SK-N-SH treated with all-trans-retinoic acid at 6 μM for 48 hours (cell line): ENCODE results near the gene FNDC3B.

Source experiments
- ATAC-seq: fragments of 200-7000 bp; cut with Tn5 transposase; 3 replicates; pipeline ENCODE4 v1.9.1; 2020; ENCODE audit warnings: mild to moderate bottlenecking, moderate library complexity
- ARNTL ChIP-seq: fragments of 450-650 bp; formaldehyde crosslinking; IDR thresholded peaks from 2 replicates; pipeline ENCODE4 v1.5.0; 2020; ENCODE audit warnings: low read depth, mild to moderate bottlenecking, moderate library complexity, borderline replicate concordance
- BACH2 ChIP-seq: fragments of 250-450 bp; sonication (Bioruptor Pico); IDR thresholded peaks from 2 replicates; pipeline ENCODE4 v1.9.0; 2021; ENCODE audit warnings: mild to moderate bottlenecking, borderline replicate concordance
- CREB5 ChIP-seq: fragments of 250-450 bp; sonication (Bioruptor Pico); IDR thresholded peaks from 2 replicates; pipeline ENCODE4 v1.5.1; 2020; ENCODE audit warnings: low read depth, mild to moderate bottlenecking, moderate library complexity
- ESRRG ChIP-seq: fragments of 250-450 bp; sonication (Bioruptor Pico); IDR thresholded peaks from 2 replicates; pipeline ENCODE4 v1.6.1; 2021; ENCODE audit warnings: mild to moderate bottlenecking
- PATZ1 ChIP-seq: fragments of 250-450 bp; sonication (Bioruptor Pico); IDR thresholded peaks from 2 replicates; pipeline ENCODE4 v1.8.0; 2020; ENCODE audit warnings: mild to moderate bottlenecking, moderate library complexity, borderline replicate concordance
- POU6F1 ChIP-seq: fragments of 250-450 bp; sonication (Bioruptor Pico); IDR thresholded peaks from 2 replicates; pipeline ENCODE4 v1.8.0; 2021; ENCODE audit warnings: low read depth, mild to moderate bottlenecking, moderate library complexity, borderline replicate concordance
- PPARA ChIP-seq: fragments of 250-450 bp; sonication (Bioruptor Pico); IDR thresholded peaks from 2 replicates; pipeline ENCODE4 v1.5.0; 2020; ENCODE audit warnings: mild to moderate bottlenecking, borderline replicate concordance
- RARB ChIP-seq: fragments of 250-450 bp; sonication (Bioruptor Pico); IDR thresholded peaks from 2 replicates; pipeline ENCODE4 v1.8.0; 2021; ENCODE audit warnings: mild to moderate bottlenecking, moderate library complexity
- SNAI2 ChIP-seq: fragments of 250-450 bp; sonication (Bioruptor Pico); IDR thresholded peaks from 2 replicates; pipeline ENCODE4 v1.5.0; 2020; ENCODE audit warnings: mild to moderate bottlenecking, moderate library complexity
- TCF4 ChIP-seq: fragments of 250-450 bp; sonication (Bioruptor Pico); IDR thresholded peaks from 2 replicates; pipeline ENCODE4 v1.8.0; 2021; ENCODE audit warnings: mild to moderate bottlenecking, moderate library complexity, borderline replicate concordance
- TOX ChIP-seq: fragments of 250-450 bp; sonication (Bioruptor Pico); IDR thresholded peaks from 2 replicates; pipeline ENCODE4 v1.8.0; 2021; ENCODE audit warnings: mild to moderate bottlenecking, moderate library complexity, borderline replicate concordance
- ZC3H10 ChIP-seq: fragments of 250-450 bp; sonication (Bioruptor Pico); IDR thresholded peaks from 2 replicates; pipeline ENCODE4 v1.5.1; 2021; ENCODE audit warnings: mild to moderate bottlenecking, moderate library complexity
- ZFP3 ChIP-seq: fragments of 250-450 bp; sonication (Bioruptor Pico); IDR thresholded peaks from 2 replicates; pipeline ENCODE4 v1.5.0; 2020; ENCODE audit warnings: mild to moderate bottlenecking, moderate library complexity
- ZFP30 ChIP-seq: fragments of 450-650 bp; formaldehyde crosslinking; IDR thresholded peaks from 2 replicates; pipeline ENCODE4 v1.5.0; 2022; ENCODE audit warnings: mild to moderate bottlenecking, moderate library complexity
- ZNF565 ChIP-seq: fragments of 450-650 bp; formaldehyde crosslinking; conservative IDR thresholded peaks from 2 replicates; pipeline ENCODE4 v1.5.0; 2020; ENCODE audit warnings: low read depth, mild to moderate bottlenecking, moderate library complexity
- ZNF70 ChIP-seq: fragments of 450-650 bp; formaldehyde crosslinking; IDR thresholded peaks from 2 replicates; pipeline ENCODE4 v1.5.0; 2020; ENCODE audit warnings: mild to moderate bottlenecking, moderate library complexity
- ZNF8 ChIP-seq: fragments of 450-650 bp; formaldehyde crosslinking; IDR thresholded peaks from 2 replicates; pipeline ENCODE4 v1.5.0; 2020; ENCODE audit warnings: mild to moderate bottlenecking, moderate library complexity

FNDC3B gene

GRCh38 chr3:172083995-172084409, 44.6 kb downstream of the FNDC3B start:
- TF ChIP-seq ZC3H10 (CRISPR knock-in tag) (no peak), BACH2 (CRISPR knock-in tag) (no peak), SNAI2 (no peak), ESRRG (CRISPR knock-in tag) (no peak), TOX (CRISPR knock-in tag) (no peak), ZNF565 (CRISPR knock-in tag) (no peak)

GRCh38 chr3:172084871-172085556, 45.6 kb downstream of the FNDC3B start:
- ATAC-seq, result no peak
- TF ChIP-seq ZNF70 (no peak), RARB (CRISPR knock-in tag) (no peak), POU6F1 (CRISPR knock-in tag) (no peak)
- TF ChIP-seq, all 23 proteins: peak for 0

More at GRCh38 chr3:172083995-172084409, 44.6 kb downstream of the FNDC3B start:
- ATAC-seq, result no peak

GRCh38 chr3:172085557-172085895, 46.1 kb downstream of the FNDC3B start:
- ATAC-seq, result no peak
- no peak for TF ChIP-seq CREB5 (CRISPR knock-in tag)
- no peak for TF ChIP-seq ESRRG (CRISPR knock-in tag)
- no peak for TF ChIP-seq ZC3H10 (CRISPR knock-in tag)
- no peak for TF ChIP-seq ARNTL (CRISPR knock-in tag)
- no peak for TF ChIP-seq RARB (CRISPR knock-in tag)
- no peak for TF ChIP-seq TCF4 (CRISPR knock-in tag)
- TF ChIP-seq ZFP3 (CRISPR knock-in tag), result no peak
- TF ChIP-seq PPARA (CRISPR knock-in tag), result no peak
- TF ChIP-seq ZNF8, result no peak
- TF ChIP-seq POU6F1 (CRISPR knock-in tag), result no peak
- TF ChIP-seq BACH2 (CRISPR knock-in tag), result no peak
- no peak for TF ChIP-seq ZNF565 (CRISPR knock-in tag)
- TF ChIP-seq, all 23 proteins: peak for 0

GRCh38 chr3:172086071-172086470, 46.7 kb downstream of the FNDC3B start:
- no peak for TF ChIP-seq TCF4 (CRISPR knock-in tag)
- TF ChIP-seq PATZ1 (CRISPR knock-in tag), result no peak
- TF ChIP-seq BACH2 (CRISPR knock-in tag), result no peak
- no peak for TF ChIP-seq ZFP30
- TF ChIP-seq SNAI2, result no peak
- TF ChIP-seq ZC3H10 (CRISPR knock-in tag), result no peak
- no peak for TF ChIP-seq CREB5 (CRISPR knock-in tag)
- TF ChIP-seq ZFP3 (CRISPR knock-in tag), result no peak
- no peak for TF ChIP-seq ZNF70

GRCh38 chr3:172087198-172087597, 47.8 kb downstream of the FNDC3B start:
- TF ChIP-seq BACH2 (CRISPR knock-in tag) (no peak), PPARA (CRISPR knock-in tag) (no peak), RARB (CRISPR knock-in tag) (no peak), ARNTL (CRISPR knock-in tag) (no peak)
- TF ChIP-seq, all 23 proteins: peak for 0
- no peak for ATAC-seq

More at GRCh38 chr3:172086071-172086470, 46.7 kb downstream of the FNDC3B start:
- ATAC-seq, result no peak
